Tibial artery (tissue), 4 donors: ENCODE measurements around the gene SNTG2.

Source experiments
- DNase-seq, 2 donors: peaks; one replicate each; pipeline ENCODE4 v3.0.0-alpha.2; 2019
- H3K27ac ChIP-seq, 2 donors: fragments of 200-600 bp; sonication (generic) in 1 of 2; 1 replicate in 1 of 2; 2 replicates in 1 of 2; pipeline ENCODE4 v1.5.1; 2018 to 2019; ENCODE audit warnings: mild to moderate bottlenecking in 1 of 2
- H3K27me3 ChIP-seq, 2 donors: fragments of 200-600 bp; sonication (generic) in 1 of 2; one replicate each; pipeline versions ENCODE4 v1.5.1 to v1.6.0; 2016 to 2019
- H3K36me3 ChIP-seq, 3 donors: fragments of 200-600 bp; sonication (generic) in 2 of 3; one replicate each; pipeline ENCODE4 v1.5.1; 2016 to 2019; ENCODE audit warnings: mild to moderate bottlenecking in 2 of 3
- H3K4me1 ChIP-seq, 4 donors: fragments of 200-600 bp; sonication (generic) in 2 of 4; 1 replicate in 3 of 4; 2 replicates in 1 of 4; pipeline ENCODE4 v1.5.1; 2016 to 2019
- H3K4me3 ChIP-seq, 2 donors: fragments of 200-600 bp; sonication (generic) in 1 of 2; 1 replicate in 1 of 2; 2 replicates in 1 of 2; pipeline ENCODE4 v1.5.1; 2018 to 2019; ENCODE audit warnings: mild to moderate bottlenecking in 2 of 2
- H3K9me3 ChIP-seq, 3 donors: fragments of 200-600 bp; sonication (generic) in 1 of 3; one replicate each; pipeline ENCODE4 v1.5.1; 2016 to 2019
- CTCF ChIP-seq, 2 experiments: fragments of 200-600 bp in 1 of 2; fragments of 450-650 bp in 1 of 2; IDR thresholded peaks; one replicate each; pipeline ENCODE4 v1.5.1; 2017 to 2019; ENCODE audit warnings: antibody characterized with exemption in 2 of 2, mild to moderate bottlenecking in 1 of 2, moderate library complexity in 1 of 2
- intact Hi-C: fragments of 100-400 bp; cut with DNase I; formaldehyde crosslinking; loops from one replicate; pipeline ENCODE4 v1.15.0; 2023; ENCODE audit warnings: low total_unique reads

The SNTG2 gene

GRCh38 chr2:975095-975494 is 24.4 kb downstream of the SNTG2 start:
- Histone ChIP-seq H3K36me3 (no peaks in the 10 kb centered on the region), H3K27me3 (peaks cover 0 to 6% of the 10 kb centered on the region in 2 donors), H3K27ac (no peak overlapping the region), H3K4me1 (no peaks in the 10 kb centered on the region), H3K4me3 (no peak overlapping the region), H3K9me3 (no peaks in the 10 kb centered on the region)
- DNase-seq: no peak
- intact Hi-C loops: no loop called here
- TF ChIP-seq CTCF (IDR thresholded peaks at IDR 0.05): no peak

- H3K27ac ChIP-seq: no peak overlapping the region
- H3K4me3 ChIP-seq: no peak overlapping the region
- H3K4me1 ChIP-seq: no peaks in the 10 kb centered on the region
- no peaks in the 10 kb centered on the region for H3K9me3 ChIP-seq
- peaks cover 0 to 10% of the 10 kb centered on the region in 2 donors for H3K27me3 ChIP-seq
- no peaks in the 10 kb centered on the region for H3K36me3 ChIP-seq
- TF ChIP-seq CTCF (IDR thresholded peaks at IDR 0.05): no peak
- DNase-seq: no peak
- intact Hi-C loops: no loop called here
Observed at GRCh38 chr2:979069-979928, 28.6 kb downstream of the SNTG2 start.

DNA sequence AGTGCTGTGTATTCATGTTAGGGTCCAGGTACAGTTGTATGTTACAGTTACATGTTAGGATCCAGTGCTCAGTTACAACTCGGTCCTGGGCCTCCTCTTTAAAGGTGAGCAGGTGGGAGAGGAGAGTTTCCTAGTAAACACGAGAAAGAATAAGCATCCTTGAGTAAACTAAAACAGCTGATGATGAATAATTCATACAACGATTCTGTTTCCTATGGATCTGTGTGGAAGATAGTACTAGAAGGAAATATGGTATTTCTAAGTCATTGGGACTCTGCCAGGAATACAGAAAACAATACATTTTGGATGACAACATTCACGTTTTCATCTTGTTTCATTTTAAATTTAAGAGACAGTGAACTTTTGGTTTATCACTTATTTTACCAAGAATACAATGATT is 29.5 kb downstream of the SNTG2 start:
- peaks cover 0 to 10% of the 10 kb centered on the region in 2 donors for H3K27me3 ChIP-seq
- no peaks in the 10 kb centered on the region for H3K4me1 ChIP-seq
- H3K9me3 ChIP-seq: no peaks in the 10 kb centered on the region
- no peak for TF ChIP-seq CTCF (IDR thresholded peaks at IDR 0.05)
- H3K27ac ChIP-seq: no peak overlapping the region
- intact Hi-C loops: no loop called here
- DNase-seq: no peak
- H3K36me3 ChIP-seq: no peaks in the 10 kb centered on the region
- H3K4me3 ChIP-seq: no peak overlapping the region

DNA sequence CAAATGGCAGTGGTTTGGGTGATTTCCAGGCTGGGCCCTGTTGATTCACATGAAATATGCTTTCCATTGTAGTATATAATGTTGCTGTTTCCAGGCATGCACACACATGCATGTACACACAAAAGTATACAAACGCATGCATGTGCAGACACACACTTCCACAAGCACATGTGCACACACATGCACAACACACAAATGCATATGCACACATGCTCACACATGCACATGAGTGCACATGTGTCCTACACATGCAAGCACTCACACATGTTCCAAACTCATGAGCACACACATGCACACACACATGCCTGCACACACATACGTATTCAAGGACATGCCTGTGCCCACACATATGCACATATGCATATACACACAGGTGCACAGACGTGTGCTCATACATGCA is 30.6 kb downstream of the SNTG2 start:
- no peak for DNase-seq
- intact Hi-C loops: no loop called here
- H3K4me1 ChIP-seq: no peaks in the 10 kb centered on the region
- H3K27ac ChIP-seq: no peak overlapping the region
- peaks cover 0 to 9% of the 10 kb centered on the region in 2 donors for H3K27me3 ChIP-seq
- TF ChIP-seq CTCF (IDR thresholded peaks at IDR 0.05): no peak
- H3K36me3 ChIP-seq: no peaks in the 10 kb centered on the region
- H3K4me3 ChIP-seq: no peak overlapping the region
- no peaks in the 10 kb centered on the region for H3K9me3 ChIP-seq

DNA sequence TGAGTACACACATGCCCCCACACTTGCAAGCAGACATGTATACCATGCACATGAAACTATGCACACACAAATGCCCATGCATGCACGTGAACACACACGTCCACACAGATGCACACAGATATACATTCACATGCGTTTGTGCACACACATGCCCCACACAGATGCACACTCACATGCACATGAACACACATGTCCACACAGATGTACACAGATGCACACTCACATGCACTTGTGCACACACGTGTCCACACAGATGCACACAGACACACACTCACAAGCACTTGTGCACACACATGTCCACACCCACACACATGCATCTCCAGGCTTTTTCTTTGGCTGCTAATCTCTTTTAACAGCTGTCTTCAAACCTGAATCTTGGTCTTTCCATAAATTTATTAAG is 31.1 kb downstream of the SNTG2 start:
- intact Hi-C loops: no loop called here
- DNase-seq: no peak
- no peak overlapping the region for H3K27ac ChIP-seq
- H3K27me3 ChIP-seq: peaks cover 0 to 4% of the 10 kb centered on the region in 2 donors
- no peaks in the 10 kb centered on the region for H3K9me3 ChIP-seq
- H3K36me3 ChIP-seq: no peaks in the 10 kb centered on the region
- H3K4me1 ChIP-seq: no peaks in the 10 kb centered on the region
- H3K4me3 ChIP-seq: no peak overlapping the region
- no peak for TF ChIP-seq CTCF (IDR thresholded peaks at IDR 0.05)
